ENCODE results near the gene TMEM132A. TPM values are rescaled to one million over a fixed set of nuclear protein-coding genes. Genes with fewer than 3 reads are reported as not detected.

Gene TMEM132A
- total RNA-seq, 1 experiment from 2014 or later = 95.5 TPM

- Histone ChIP-seq H4K5ac (ENCODE audit: insufficient read length, low read depth, low read length) (no peak overlapping the region), H2BK20ac (ENCODE audit: low read depth, low read length, poor library complexity, severe bottlenecking) (no peak overlapping the region), H3K4ac (ENCODE audit: low read depth, low read length) (no peak overlapping the region), H3K23me2 (ENCODE audit: insufficient read length, low read depth, low read length, poor library complexity, severe bottlenecking) (peaks cover 8% of the 10 kb centered on the region), H3T11ph (ENCODE audit: low read length) (no peak overlapping the region), H2BK15ac (ENCODE audit: low read depth, low read length) (no peak overlapping the region), H2AFZ (ENCODE audit: low read length) (no peak overlapping the region), H2BK5ac (ENCODE audit: insufficient read length, low read length) (no peak overlapping the region), H2BK120ac (ENCODE audit: low read depth, low read length, poor library complexity, severe bottlenecking) (no peak overlapping the region), H3K27me3 (ENCODE audit: insufficient read depth, low read length) (no peaks in the 10 kb centered on the region), H3K27ac (ENCODE audit: insufficient read length, low read depth, low read length) (no peak overlapping the region), H3K4me2 (ENCODE audit: insufficient read depth, insufficient read length, low read length) (no peak overlapping the region), H3K18ac (ENCODE audit: insufficient read length, low read depth, low read length) (no peak overlapping the region), H4K91ac (ENCODE audit: insufficient read length, low read depth, low read length) (no peak overlapping the region), H4K8ac (replicated peaks; ENCODE audit: insufficient read length, low read depth, low read length) (no peak overlapping the region), H3K9me3 (ENCODE audit: control insufficient read depth, low read depth, low read length) (no peaks in the 10 kb centered on the region), H3K79me1 (ENCODE audit: insufficient read depth, low read depth, low read length, poor library complexity, severe bottlenecking) (no peaks in the 10 kb centered on the region), H2AK5ac (ENCODE audit: insufficient read length, low read length) (no peak overlapping the region), H3K9ac (ENCODE audit: extremely low read depth, insufficient read length, low read length) (no peak overlapping the region), H3K79me2 (ENCODE audit: insufficient read depth, low read length) (no peaks in the 10 kb centered on the region), H4K20me1 (ENCODE audit: control insufficient read depth, insufficient read depth, insufficient read length) (no peaks in the 10 kb centered on the region), H3K56ac (ENCODE audit: insufficient read length, low read depth, low read length) (no peak overlapping the region), H3K4me1 (ENCODE audit: insufficient read depth, low read length) (peaks cover 2% of the 10 kb centered on the region; the same call in 1 of the 2 replicates), H3K14ac (ENCODE audit: insufficient read depth, low read length) (no peak overlapping the region), H2BK12ac (ENCODE audit: insufficient read length, low read depth, low read length) (no peak overlapping the region), H3K23ac (ENCODE audit: insufficient read length, low read depth, low read length) (no peak overlapping the region)
- Mint-ChIP-seq H3K27ac (no peak overlapping the region; a peak in 1 of 7 replicates), H3K36me3 (ENCODE audit: insufficient read depth in 1 of 3, low read depth in 3 of 3) (peaks cover 35 to 63% (median 54%) of the 10 kb centered on the region in 3 experiments; a peak in 6 of 7 replicates), H3K4me3 (no peak overlapping the region), H3K27me3 (ENCODE audit: low read depth) (peaks cover 4% of the 10 kb centered on the region), H3K4me1 (peaks cover 21 to 28% of the 10 kb centered on the region in 2 experiments), H3K9me3 (no peaks in the 10 kb centered on the region)
- DNase-seq = no peak
- no CpG with 5 or more reads among the region's 4 CpGs for WGBS (ENCODE audit: extremely low coverage, insufficient read length, low lambda C conversion rate)
- no peak for TF ChIP-seq CTCF (conservative IDR thresholded peaks at IDR 0.05)
These were observed 5.5 kb downstream of the TMEM132A start for GRCh38 chr11:60929764-60930163.
